Coronary artery (tissue), 2 donors: ENCODE results near the gene PLPP3.

ENCODE experiments used
- DNase-seq: peaks from one replicate; pipeline ENCODE4 v3.0.0-alpha.2; 2017; ENCODE audit warnings: low spot score
- H3K27ac ChIP-seq, 2 donors: fragments of 200-600 bp; sonication (generic); one replicate each; pipeline ENCODE4 v1.5.1; 2016 to 2019
- H3K4me3 ChIP-seq: fragments of 200-600 bp; sonication (generic); 2 replicates; pipeline ENCODE4 v1.5.1; 2016; ENCODE audit warnings: mild to moderate bottlenecking, moderate library complexity
- TF ChIP-seq, protein P1 (sequence below): fragments of 200-600 bp; sonication (generic); IDR thresholded peaks from one replicate; pipeline ENCODE4 v1.5.1; 2019; ENCODE audit warnings: antibody characterized with exemption

The PLPP3 gene

DNA sequence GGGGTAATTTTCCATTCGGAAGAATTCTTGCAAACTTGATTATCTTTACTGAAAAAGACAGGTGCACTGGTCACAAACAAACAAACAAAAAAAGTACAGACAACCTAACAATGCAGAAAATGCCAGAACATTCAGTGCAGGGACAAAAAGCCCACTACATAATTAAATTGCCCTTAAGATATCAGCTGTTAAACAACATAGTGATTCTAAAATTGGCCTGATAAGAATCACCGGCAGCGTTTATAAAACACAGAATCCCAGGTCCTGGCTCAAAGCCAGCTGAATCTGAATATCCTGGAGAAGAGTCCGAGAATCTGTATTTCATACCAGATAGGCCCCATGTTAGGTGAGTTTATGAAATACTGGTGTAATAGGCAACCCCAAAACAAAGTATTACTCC is 6.1 kb downstream of the PLPP3 start:
- DNase-seq, result no peak
- Histone ChIP-seq H3K27ac (peak overlapping the region; percentile 19 to 24), H3K4me3 (peak overlapping the region; percentile 53)
- TF ChIP-seq, protein P1, sequence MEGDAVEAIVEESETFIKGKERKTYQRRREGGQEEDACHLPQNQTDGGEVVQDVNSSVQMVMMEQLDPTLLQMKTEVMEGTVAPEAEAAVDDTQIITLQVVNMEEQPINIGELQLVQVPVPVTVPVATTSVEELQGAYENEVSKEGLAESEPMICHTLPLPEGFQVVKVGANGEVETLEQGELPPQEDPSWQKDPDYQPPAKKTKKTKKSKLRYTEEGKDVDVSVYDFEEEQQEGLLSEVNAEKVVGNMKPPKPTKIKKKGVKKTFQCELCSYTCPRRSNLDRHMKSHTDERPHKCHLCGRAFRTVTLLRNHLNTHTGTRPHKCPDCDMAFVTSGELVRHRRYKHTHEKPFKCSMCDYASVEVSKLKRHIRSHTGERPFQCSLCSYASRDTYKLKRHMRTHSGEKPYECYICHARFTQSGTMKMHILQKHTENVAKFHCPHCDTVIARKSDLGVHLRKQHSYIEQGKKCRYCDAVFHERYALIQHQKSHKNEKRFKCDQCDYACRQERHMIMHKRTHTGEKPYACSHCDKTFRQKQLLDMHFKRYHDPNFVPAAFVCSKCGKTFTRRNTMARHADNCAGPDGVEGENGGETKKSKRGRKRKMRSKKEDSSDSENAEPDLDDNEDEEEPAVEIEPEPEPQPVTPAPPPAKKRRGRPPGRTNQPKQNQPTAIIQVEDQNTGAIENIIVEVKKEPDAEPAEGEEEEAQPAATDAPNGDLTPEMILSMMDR, result no peak

DNA sequence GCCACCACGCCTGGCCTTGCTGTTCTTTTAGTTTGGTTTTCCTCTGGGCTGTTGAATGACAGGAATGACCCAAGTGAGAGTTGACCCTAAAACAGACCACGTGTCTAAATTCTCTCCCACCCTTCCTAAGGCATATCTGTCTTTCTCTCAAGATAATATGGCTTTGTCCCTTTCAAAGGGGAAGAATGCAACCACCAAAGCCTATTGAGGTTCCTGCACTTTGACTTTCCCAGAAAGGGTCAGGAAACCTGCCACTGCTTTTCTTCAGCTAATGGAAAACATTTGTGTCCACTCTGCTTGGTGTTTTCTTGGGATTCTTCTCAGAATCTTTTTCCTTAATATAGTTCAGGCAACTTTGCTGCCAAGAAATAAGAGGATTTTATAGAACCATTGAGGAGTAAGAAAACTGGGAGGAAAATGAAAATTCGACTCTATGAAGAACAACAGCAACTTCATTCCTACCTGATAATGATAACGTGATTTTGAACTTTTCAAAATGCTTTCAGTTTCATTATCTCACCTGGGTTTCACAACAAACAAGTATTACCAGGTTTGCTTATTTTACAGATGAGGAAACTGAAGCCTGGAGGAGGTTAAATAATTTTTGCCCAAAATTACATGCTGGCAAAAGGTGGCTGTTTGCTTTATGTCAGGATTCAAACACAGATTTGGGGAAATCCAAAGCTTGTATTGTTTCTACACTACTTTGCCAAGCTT is 6.9 kb downstream of the PLPP3 start:
- TF ChIP-seq, protein P1, result no peak
- no peak for DNase-seq
- H3K4me3 ChIP-seq, result peak overlapping the region; percentile 53
- peak overlapping the region; percentile 19 to 29 for H3K27ac ChIP-seq

DNA sequence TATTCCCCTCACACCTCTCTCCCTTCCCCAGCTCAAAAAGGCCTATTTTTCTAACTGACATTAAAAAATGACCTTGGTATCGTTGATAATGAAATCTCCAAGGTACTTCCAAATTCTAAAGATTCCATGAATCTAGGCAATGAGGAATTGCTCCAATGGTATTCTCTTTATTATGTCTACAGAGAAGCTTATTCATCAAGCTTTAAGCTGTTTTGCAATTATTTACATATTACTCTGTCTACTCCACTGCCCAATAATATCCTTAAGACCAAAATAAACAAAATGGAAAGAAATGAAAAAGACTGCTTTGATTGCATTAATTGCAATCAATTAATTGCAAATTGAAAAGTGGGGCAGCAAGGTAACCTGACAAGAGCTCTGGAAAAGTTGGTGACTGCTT is 7.9 kb downstream of the PLPP3 start:
- Histone ChIP-seq H3K27ac (no peak overlapping the region), H3K4me3 (no peak overlapping the region)
- DNase-seq, result no peak
- TF ChIP-seq, protein P1, result no peak

GRCh38 chr1:56570924-56571372 is 8.4 kb downstream of the PLPP3 start:
- DNase-seq, result no peak
- H3K27ac ChIP-seq, result no peak overlapping the region

GRCh38 chr1:56569661-56570060 is 9.7 kb downstream of the PLPP3 start:
- DNase-seq, result no peak
- TF ChIP-seq, protein P1, result no peak
- H3K27ac ChIP-seq, result no peak overlapping the region
- no peak overlapping the region for H3K4me3 ChIP-seq

More at GRCh38 chr1:56570924-56571372, 8.4 kb downstream of the PLPP3 start:
- H3K4me3 ChIP-seq, result no peak overlapping the region
- TF ChIP-seq, protein P1, result no peak

- DNase-seq, result no peak
- H3K27ac ChIP-seq, result no peak overlapping the region
- TF ChIP-seq, protein P1, result no peak
- no peak overlapping the region for H3K4me3 ChIP-seq
Measured at GRCh38 chr1:56566994-56567393, 12.4 kb downstream of the PLPP3 start.

GRCh38 chr1:56566061-56566744 is 13.2 kb downstream of the PLPP3 start:
- no peak for DNase-seq
- no peak overlapping the region for H3K27ac ChIP-seq
- no peak overlapping the region for H3K4me3 ChIP-seq
- TF ChIP-seq, protein P1, result no peak
